GM12878 (cell line): Measurements from ENCODE around the gene EML5. TPM values are rescaled to one million over a fixed set of nuclear protein-coding genes. Genes with fewer than 3 reads are reported as not detected.

Experiments
- ATAC-seq: fragments of 200-7000 bp; cut with Tn5 transposase; 3 replicates; pipeline ENCODE4 v1.9.1; 2020; ENCODE audit warnings: mild to moderate bottlenecking, moderate library complexity
- BruUV-seq: library from RNA; stranded (reverse); fragments of 400-500 nt; replicated peaks from 2 replicates; lab custom pipeline; 2021; lab: Mats Ljungman, UMichigan
- CTCF ChIA-PET: fragments of 300-600 bp; sonication (Branson Sonifier 250); formaldehyde crosslinking; extraction: SDS; loops from one replicate; lab custom pipeline; 2021; ENCODE audit warnings: inconsistent platforms; lab: Yijun Ruan, JAX
- POLR2A ChIA-PET: fragments of 350-600 bp; formaldehyde crosslinking; extraction: SDS; loops from one replicate; lab custom pipeline; 2021; ENCODE audit warnings: inconsistent platforms; lab: Charles Lee
- RAD21 ChIA-PET: fragments of 300-600 bp; sonication (Branson Sonifier 250); formaldehyde crosslinking; loops from one replicate; lab custom pipeline; 2023; ENCODE audit warnings: antibody characterized with exemption; ENCODE audit not compliant: unreplicated experiment; lab: Charles Lee
- SMC1A ChIA-PET: fragments of 300-600 bp; sonication (Branson Sonifier 250); formaldehyde crosslinking; loops from one replicate; lab custom pipeline; 2023; ENCODE audit not compliant: unreplicated experiment, uncharacterized antibody; lab: Charles Lee
- DNase-seq: peaks from one replicate; pipeline ENCODE4 v3.0.0-alpha.2; 2011; ENCODE audit warnings: low read depth, low spot score
- FAIRE-seq: peaks from 3 replicates; lab custom pipeline; 2011; peaks lifted over from hg19 to GRCh38; lab: Jason Lieb, UNC
- H2AFZ ChIP-seq: 2 replicates; pipeline ENCODE4 v1.6.0; 2011; ENCODE audit warnings: low read depth, low read length, control low read depth; ENCODE audit not compliant: control insufficient read depth
- H3K27ac ChIP-seq: 2 replicates; pipeline ENCODE4 v1.5.1; 2011; ENCODE audit warnings: control low read depth; ENCODE audit not compliant: control insufficient read depth, insufficient read depth
- H3K27me3 ChIP-seq, 2 experiments: replicated peaks in 1 of 2; 2 replicates each; pipeline versions ENCODE4 v1.6.0 to v1.6.1; 2011; ENCODE audit warnings: low read length in 1 of 2; ENCODE audit not compliant: control insufficient read depth in 2 of 2, insufficient read depth in 2 of 2
- H3K36me3 ChIP-seq, 2 experiments: 2 replicates each; pipeline ENCODE4 v1.5.1; 2011; ENCODE audit warnings: low read length in 1 of 2; ENCODE audit not compliant: control insufficient read depth in 2 of 2, insufficient read depth in 2 of 2
- H3K4me1 ChIP-seq: 2 replicates; pipeline ENCODE4 v1.6.1; 2011; ENCODE audit warnings: mild to moderate bottlenecking, low read length, moderate library complexity, mixed read lengths; ENCODE audit not compliant: control insufficient read depth, insufficient read depth
- H3K4me2 ChIP-seq: 2 replicates; pipeline ENCODE4 v1.6.0; 2011; ENCODE audit warnings: control low read depth; ENCODE audit not compliant: control insufficient read depth, insufficient read depth
- H3K4me3 ChIP-seq: fragments of 200-600 bp; sonication (generic); 2 replicates; pipeline ENCODE4 v1.5.1; 2016
- H3K79me2 ChIP-seq: 2 replicates; pipeline ENCODE4 v1.6.0; 2011; ENCODE audit warnings: low read length; ENCODE audit not compliant: control insufficient read depth, insufficient read depth
- H3K9ac ChIP-seq: 2 replicates; pipeline ENCODE4 v1.8.0; 2011; ENCODE audit warnings: low read length, control low read depth, mixed read lengths; ENCODE audit not compliant: control insufficient read depth, insufficient read depth
- H3K9me3 ChIP-seq: replicated peaks from 3 replicates; pipeline ENCODE4 v1.5.1; 2011; ENCODE audit warnings: mild to moderate bottlenecking, low read length; ENCODE audit not compliant: control insufficient read depth, insufficient read depth
- H4K20me1 ChIP-seq: 2 replicates; pipeline ENCODE4 v1.6.0; 2011; ENCODE audit not compliant: control insufficient read depth, insufficient read depth
- CTCF ChIP-seq, 3 experiments: IDR thresholded peaks in 2 of 3; conservative IDR thresholded peaks in 1 of 3; 2 replicates each; pipeline ENCODE4 v1.5.1; 2011; ENCODE audit warnings: low read depth in 3 of 3, low read length in 3 of 3, mild to moderate bottlenecking in 3 of 3, control low read depth in 2 of 3, moderate library complexity in 2 of 3, inconsistent platforms in 1 of 3, mixed read lengths in 1 of 3; ENCODE audit not compliant: control insufficient read depth in 2 of 3, insufficient read depth in 1 of 3; ENCODE audit errors: extremely low read depth in 1 of 3
- GABPA ChIP-seq: IDR thresholded peaks from 2 replicates; pipeline ENCODE4 v1.6.1; 2014; ENCODE audit warnings: antibody characterized with exemption, low read depth, mild to moderate bottlenecking, inconsistent platforms
- MYB ChIP-seq: fragments of 150-350 bp; IDR thresholded peaks from 2 replicates; pipeline ENCODE4 v1.6.1; 2014; ENCODE audit warnings: mild to moderate bottlenecking, low read depth, low read length, borderline replicate concordance
- POLR2A ChIP-seq: IDR thresholded peaks from 2 replicates; pipeline ENCODE4 v1.6.1; 2011; ENCODE audit warnings: low read depth, mild to moderate bottlenecking, low read length
- RAD21 ChIP-seq: IDR thresholded peaks from 2 replicates; pipeline ENCODE4 v1.6.1; 2011; ENCODE audit warnings: mild to moderate bottlenecking, low read depth, low read length, moderate library complexity; ENCODE audit not compliant: insufficient read depth
- SMARCA5 ChIP-seq: fragments of 450-650 bp; IDR thresholded peaks from 2 replicates; pipeline ENCODE4 v1.6.1; 2017; ENCODE audit warnings: mild to moderate bottlenecking
- SPI1 ChIP-seq: IDR thresholded peaks from 2 replicates; pipeline ENCODE4 v1.6.1; 2011; ENCODE audit warnings: low read depth, mild to moderate bottlenecking, low read length, moderate library complexity, borderline replicate concordance; ENCODE audit not compliant: insufficient read depth
- SREBF1 ChIP-seq: IDR thresholded peaks from 2 replicates; pipeline ENCODE4 v1.6.1; 2012; ENCODE audit warnings: mild to moderate bottlenecking, low read length
- SREBF2 ChIP-seq: IDR thresholded peaks from 2 replicates; pipeline ENCODE4 v1.6.1; 2012; ENCODE audit warnings: mild to moderate bottlenecking, low read length
- STAT1 ChIP-seq: fragments of 450-650 bp; conservative IDR thresholded peaks from 2 replicates; pipeline ENCODE4 v1.6.1; 2014; ENCODE audit warnings: antibody characterized with exemption, mild to moderate bottlenecking
- TAF1 ChIP-seq: IDR thresholded peaks from 2 replicates; pipeline ENCODE4 v1.6.1; 2011; ENCODE audit warnings: mild to moderate bottlenecking, low read depth, low read length, borderline replicate concordance
- YY1 ChIP-seq: IDR thresholded peaks from 2 replicates; pipeline ENCODE4 v1.6.1; 2011; ENCODE audit warnings: low read depth, mild to moderate bottlenecking, low read length
- ZNF24 ChIP-seq: fragments of 450-650 bp; IDR thresholded peaks from 2 replicates; pipeline ENCODE4 v1.6.1; 2017; ENCODE audit warnings: antibody characterized with exemption, mild to moderate bottlenecking
- WGBS: methylation state at CpG from one replicate; pipeline ENCODE4 v1.1.6; 2016; ENCODE audit warnings: low lambda C conversion rate; ENCODE audit not compliant: insufficient replicate concordance, insufficient coverage; ENCODE audit errors: missing lambda C conversion rate; 5-methylcytosine and 5-hydroxymethylcytosine counted together
- in situ Hi-C: fragments of 300-500 bp; cut with MboI; formaldehyde crosslinking; loops from 9 replicates; pipeline ENCODE4 v1.14.3; 2018; ENCODE audit warnings: mixed read lengths
- intact Hi-C: fragments of 100-400 bp; cut with micrococcal nuclease; formaldehyde crosslinking; loops from one replicate; pipeline ENCODE4 v1.14.2; 2022; ENCODE audit not compliant: unreplicated experiment
- polyA plus RNA-seq, 11 experiments: library from polyadenylated mRNA; depleted of rRNA in 4 of 11; unstranded in 6 of 11; stranded (reverse) in 5 of 11; fragments of >200 nt; fragmentation: Nextera tagmentation in 4 of 11; fragmentation: Illumina TruSeq in 1 of 11; extraction: Ambion mirVana in 4 of 11; extraction: Trizol in 1 of 11; gene quantifications; 1 replicate in 1 of 11; 2 replicates in 10 of 11; pipeline versions ENCODE4 v1.2.1 to v1.2.3, GENCODE V29; 2011 to 2016; ENCODE audit warnings: inconsistent platforms in 2 of 11, missing spikeins in 2 of 11, low read depth in 1 of 11
- total RNA-seq, 4 experiments: library from RNA; depleted of rRNA in 3 of 4; stranded (reverse); fragments of >200 nt in 3 of 4; fragmentation: Illumina TruSeq in 1 of 4; extraction: Trizol in 1 of 4; gene quantifications; 2 replicates each; pipeline versions ENCODE4 v1.2.1 to v1.2.3, GENCODE V29; 2013 to 2021
- TF ChIP-seq, protein P1 (sequence below): fragments of 450-650 bp; conservative IDR thresholded peaks from 2 replicates; pipeline ENCODE4 v1.6.1; 2017; ENCODE audit warnings: mild to moderate bottlenecking, moderate library complexity
- TF ChIP-seq, protein P2 (sequence below): fragments of 150-350 bp; IDR thresholded peaks from 2 replicates; pipeline ENCODE4 v1.6.1; 2014; ENCODE audit warnings: mild to moderate bottlenecking, low read depth, low read length

EML5 gene
- total and polyA plus RNA-seq, 10 of the 15 experiments (the other 5 are each of a cell fraction or from before 2014, with no cell fraction given), result 0.08 to 0.35 (median 0.22) TPM; not detected in 1

- TF ChIP-seq, protein P1, sequence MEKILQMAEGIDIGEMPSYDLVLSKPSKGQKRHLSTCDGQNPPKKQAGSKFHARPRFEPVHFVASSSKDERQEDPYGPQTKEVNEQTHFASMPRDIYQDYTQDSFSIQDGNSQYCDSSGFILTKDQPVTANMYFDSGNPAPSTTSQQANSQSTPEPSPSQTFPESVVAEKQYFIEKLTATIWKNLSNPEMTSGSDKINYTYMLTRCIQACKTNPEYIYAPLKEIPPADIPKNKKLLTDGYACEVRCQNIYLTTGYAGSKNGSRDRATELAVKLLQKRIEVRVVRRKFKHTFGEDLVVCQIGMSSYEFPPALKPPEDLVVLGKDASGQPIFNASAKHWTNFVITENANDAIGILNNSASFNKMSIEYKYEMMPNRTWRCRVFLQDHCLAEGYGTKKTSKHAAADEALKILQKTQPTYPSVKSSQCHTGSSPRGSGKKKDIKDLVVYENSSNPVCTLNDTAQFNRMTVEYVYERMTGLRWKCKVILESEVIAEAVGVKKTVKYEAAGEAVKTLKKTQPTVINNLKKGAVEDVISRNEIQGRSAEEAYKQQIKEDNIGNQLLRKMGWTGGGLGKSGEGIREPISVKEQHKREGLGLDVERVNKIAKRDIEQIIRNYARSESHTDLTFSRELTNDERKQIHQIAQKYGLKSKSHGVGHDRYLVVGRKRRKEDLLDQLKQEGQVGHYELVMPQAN, result no peak
- no peak for TF ChIP-seq SREBF1
- TF ChIP-seq POLR2A, result no peak
- TF ChIP-seq MYB, result no peak
Observed at GRCh38 chr14:88668448-88669116, 124.2 kb downstream of the EML5 start (continued).

DNA sequence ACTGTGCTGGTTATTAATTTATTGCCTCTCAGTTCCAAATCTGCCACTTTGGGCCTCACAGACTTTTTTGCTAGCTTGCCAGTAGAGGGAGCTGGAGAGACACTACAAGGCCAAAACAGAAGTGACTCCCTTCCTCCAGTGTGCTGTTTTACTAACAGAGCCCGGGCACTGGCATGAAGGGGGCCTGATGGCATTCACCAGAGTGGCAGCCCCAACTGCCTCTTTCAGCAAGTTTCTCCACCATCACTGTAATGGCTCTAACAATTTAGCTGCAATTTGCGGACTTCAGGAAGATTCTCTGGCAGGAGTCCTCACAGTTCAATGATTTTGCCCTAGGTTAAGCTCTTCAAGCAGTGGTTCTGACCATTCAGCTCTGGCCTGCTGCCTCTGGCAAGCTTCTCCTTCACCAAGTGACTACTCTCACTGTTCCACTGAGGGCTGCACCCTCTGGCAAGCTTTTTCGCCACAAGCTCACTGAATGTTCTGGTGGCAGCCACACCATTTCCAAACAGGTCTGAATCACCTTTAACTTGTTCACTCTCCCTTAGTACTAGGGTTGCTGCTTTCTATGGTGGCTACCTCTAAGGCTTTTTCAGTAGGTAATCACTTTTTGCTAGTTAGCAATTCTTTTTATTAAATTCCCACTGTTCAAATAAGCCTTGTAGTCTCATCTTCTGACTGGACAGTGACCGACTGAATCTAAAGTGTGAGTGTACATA is 125.0 kb downstream of the EML5 start:
- Histone ChIP-seq H3K4me1 (peaks cover 23% of the 10 kb centered on the region), H3K27me3 (no peaks in the 10 kb centered on the region), H2AFZ (peak overlapping the region; percentile 65), H3K4me3 (peak overlapping the region; percentile 16; the same call in 1 of the 2 replicates), H3K4me2 (peak overlapping the region; percentile 84), H3K9me3 (no peaks in the 10 kb centered on the region; the same call in 1 of the 3 replicates), H3K36me3 (no peaks in the 10 kb centered on the region), H3K9ac (peak overlapping the region; percentile 39), H3K27ac (peak overlapping the region; percentile 55), H4K20me1 (no peaks in the 10 kb centered on the region), H3K79me2 (no peaks in the 10 kb centered on the region)
- BruUV-seq, result no TSS peak
- intact Hi-C loops, result loop anchor here (1.0 to 5.0 kb wide), 5 partner anchors 125 to 1250 kb away; partner anchors contain the start of gene EML5
- 37% methylated on average over 4 of the region's 4 CpGs for WGBS
- FAIRE-seq (peak; percentile 92), ATAC-seq (peak; percentile 89), DNase-seq (peak; percentile 25)
- ChIA-PET CTCF (interaction anchor here (0.6 to 4.8 kb wide), 57 partner anchors 10 to 1247 kb away, joined by 3 to 88 read pairs (median 5); partner anchors contain the start of genes TTC8 and ZC3H14), POLR2A (interaction anchor here (3.9 kb wide), 1 partner anchor 14 kb away, joined by 20 read pairs; no protein-coding TSS in a partner anchor), SMC1A (interaction anchor here (0.7 to 5.4 kb wide), 32 partner anchors 10 to 297 kb away, joined by 3 to 85 read pairs (median 4); partner anchors contain the start of gene TTC8), RAD21 (interaction anchor here (0.6 to 5.4 kb wide), 26 partner anchors 10 to 360 kb away, joined by 3 to 63 read pairs (median 4); partner anchors contain the start of gene TTC8)
- in situ Hi-C loops, result no loop called here
- no peak for TF ChIP-seq GABPA
- peak; percentile 88 to 90 (median 88) for TF ChIP-seq CTCF (IDR thresholded peaks at IDR 0.05 in 2 of 3, conservative IDR thresholded peaks at IDR 0.05 in 1 of 3; ENCODE audit: control insufficient read depth in 2 of 3, extremely low read depth in 1 of 3, insufficient read depth in 1 of 3, low read depth in 3 of 3, low read length in 3 of 3)
- TF ChIP-seq TAF1, result 0 out of 2 replicates have a peak, but pooled peaks have one; percentile 10
- TF ChIP-seq SREBF2, result no peak
- TF ChIP-seq SMARCA5, result 0 out of 2 replicates have a peak, but pooled peaks have one; percentile 60
- peak; percentile 41; the same call in 1 of the 2 replicates for TF ChIP-seq SPI1
- TF ChIP-seq ZNF24, result 0 out of 2 replicates have a peak, but pooled peaks have one; percentile 18
- TF ChIP-seq YY1, result peak; percentile 34; the same call in 1 of the 2 replicates
- TF ChIP-seq, protein P2, sequence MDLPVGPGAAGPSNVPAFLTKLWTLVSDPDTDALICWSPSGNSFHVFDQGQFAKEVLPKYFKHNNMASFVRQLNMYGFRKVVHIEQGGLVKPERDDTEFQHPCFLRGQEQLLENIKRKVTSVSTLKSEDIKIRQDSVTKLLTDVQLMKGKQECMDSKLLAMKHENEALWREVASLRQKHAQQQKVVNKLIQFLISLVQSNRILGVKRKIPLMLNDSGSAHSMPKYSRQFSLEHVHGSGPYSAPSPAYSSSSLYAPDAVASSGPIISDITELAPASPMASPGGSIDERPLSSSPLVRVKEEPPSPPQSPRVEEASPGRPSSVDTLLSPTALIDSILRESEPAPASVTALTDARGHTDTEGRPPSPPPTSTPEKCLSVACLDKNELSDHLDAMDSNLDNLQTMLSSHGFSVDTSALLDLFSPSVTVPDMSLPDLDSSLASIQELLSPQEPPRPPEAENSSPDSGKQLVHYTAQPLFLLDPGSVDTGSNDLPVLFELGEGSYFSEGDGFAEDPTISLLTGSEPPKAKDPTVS, result no peak
- TF ChIP-seq STAT1, result no peak
- peak; percentile 94 for TF ChIP-seq RAD21
